Stimulated activated CD8-positive, alpha-beta memory T cell treated with anti-CD3 and anti-CD28 coated beads, Interleukin-7, amount 100 ng/mL, for 1 hour (primary cell): ENCODE data around the gene SLC25A23.

Experiments
- DNase-seq, 2 donors: peaks; one replicate each; pipeline ENCODE4 v3.0.0-alpha.2; 2020; ENCODE audit warnings: low read depth in 2 of 2

SLC25A23 gene

DNA sequence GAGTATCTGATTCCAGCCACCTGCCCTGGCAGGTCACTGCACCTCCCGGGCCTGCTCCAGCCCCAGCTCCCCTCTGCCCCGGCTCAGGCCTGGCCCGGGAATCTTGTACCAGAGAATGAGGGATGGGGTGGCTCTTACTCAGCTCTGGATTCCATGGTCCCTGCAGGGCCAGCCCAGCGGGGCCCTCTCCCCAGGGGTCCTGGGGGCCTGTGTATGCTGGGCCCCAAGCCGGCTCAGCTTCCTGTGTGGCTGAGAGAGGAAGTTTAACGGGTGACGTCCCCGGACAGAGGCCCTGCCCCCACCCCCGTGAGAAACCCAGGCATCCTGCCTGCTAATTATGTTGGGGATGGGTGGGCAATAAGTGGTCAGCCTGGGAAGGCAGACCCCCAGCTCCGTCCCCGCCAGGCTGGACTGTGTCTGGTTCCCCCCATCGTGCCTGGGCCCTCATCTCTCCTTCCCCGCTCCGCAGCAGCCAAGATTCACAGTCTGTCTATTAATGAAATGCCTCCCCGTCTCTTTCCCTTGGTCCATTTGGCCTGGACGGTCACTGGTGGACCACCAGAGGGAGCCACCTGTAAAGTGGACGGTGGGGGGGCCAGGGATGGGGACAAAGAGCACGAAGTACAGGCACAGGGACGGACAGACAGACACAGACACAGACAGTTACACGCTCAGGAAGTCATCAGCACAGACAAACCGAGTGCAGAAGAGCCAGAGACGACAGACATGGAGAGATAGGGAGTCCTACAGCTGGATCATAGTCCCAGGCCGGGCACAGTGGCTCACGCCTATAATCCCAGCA lies 22.1 kb upstream of the SLC25A23 start, which contains the start of gene DENND1C:
Gene DENND1C (minus strand): TSS at position 247 of the 802 bp plus-strand sequence. CDS start 92 bp downstream, at position 155.
- peak in 1 of 2 donors; percentile 51 for DNase-seq

DNA sequence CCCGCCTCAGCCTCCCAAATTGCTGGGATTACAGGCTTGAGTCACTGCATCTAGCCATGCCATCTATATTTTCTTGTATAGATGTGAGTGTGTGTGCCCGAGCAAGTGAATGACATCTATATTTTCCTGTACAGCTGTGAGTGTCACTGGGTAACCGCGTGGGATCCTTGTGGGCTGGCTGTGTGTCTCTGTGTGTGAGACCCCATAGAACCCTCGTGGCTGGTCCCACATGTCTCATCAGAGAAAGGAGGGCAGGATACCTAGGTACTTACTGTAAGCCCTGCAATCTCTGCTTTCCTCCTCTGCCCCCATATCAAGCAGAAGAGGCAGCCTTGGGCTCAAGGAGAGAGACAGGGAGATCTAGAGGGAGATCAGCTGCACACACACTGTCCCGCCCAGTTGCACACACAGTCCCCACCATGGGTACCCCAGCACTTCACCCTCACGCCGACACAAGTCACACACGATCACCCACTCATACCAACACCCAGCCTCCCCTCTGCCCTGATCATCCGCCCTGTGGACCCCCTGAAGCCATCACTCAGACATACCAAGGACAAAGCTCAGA lies 21.3 kb upstream of the SLC25A23 start:
- no peak for DNase-seq

DNA sequence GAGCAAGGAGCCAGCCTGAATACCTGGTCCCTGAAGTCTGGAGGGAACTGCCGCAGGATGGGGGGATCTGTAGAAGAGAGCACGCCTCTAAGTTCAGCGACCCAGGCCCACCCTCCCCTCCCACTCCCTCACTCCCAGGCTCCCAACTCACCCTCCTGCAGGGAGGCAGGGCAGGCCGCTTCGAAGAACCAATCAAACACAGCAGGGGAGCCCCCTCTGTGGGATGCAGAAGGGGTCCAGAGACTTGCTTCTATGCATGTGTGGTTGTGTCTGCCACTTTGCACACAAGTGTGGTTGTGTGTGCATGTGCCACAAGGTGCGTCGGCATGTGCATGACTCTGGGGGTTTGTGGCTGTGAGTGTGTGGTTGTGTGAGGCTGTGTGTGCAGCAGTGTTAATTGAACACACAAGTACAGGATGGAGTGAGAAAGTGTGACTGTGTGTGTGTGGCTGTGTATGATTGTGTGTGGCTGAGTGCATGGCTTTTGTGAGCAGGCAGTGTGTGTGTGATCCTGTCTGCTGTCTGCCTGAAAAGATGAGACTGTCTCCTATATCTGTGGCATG lies 20.3 kb upstream of the SLC25A23 start:
- no peak for DNase-seq

DNA sequence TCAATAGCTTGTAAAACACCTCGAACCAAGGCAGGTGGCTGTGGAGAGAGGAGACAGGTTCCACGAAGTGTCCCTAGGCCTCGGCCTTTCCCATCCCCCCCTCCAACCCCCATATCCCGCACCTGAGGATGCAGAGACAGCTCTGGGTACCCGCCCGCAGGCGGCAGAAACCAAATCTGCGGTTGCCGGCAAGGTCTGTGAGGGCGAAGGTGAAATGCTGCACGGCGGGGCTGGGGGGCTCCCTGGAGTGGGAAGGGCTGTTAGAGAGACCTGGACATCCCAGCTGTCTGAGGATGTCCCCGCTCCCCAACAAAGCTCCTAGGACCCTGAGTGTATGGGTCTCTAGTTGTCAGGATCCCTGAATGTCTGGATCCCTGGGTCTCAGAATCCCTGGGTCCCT lies 19.2 kb upstream of the SLC25A23 start:
- no peak for DNase-seq

DNA sequence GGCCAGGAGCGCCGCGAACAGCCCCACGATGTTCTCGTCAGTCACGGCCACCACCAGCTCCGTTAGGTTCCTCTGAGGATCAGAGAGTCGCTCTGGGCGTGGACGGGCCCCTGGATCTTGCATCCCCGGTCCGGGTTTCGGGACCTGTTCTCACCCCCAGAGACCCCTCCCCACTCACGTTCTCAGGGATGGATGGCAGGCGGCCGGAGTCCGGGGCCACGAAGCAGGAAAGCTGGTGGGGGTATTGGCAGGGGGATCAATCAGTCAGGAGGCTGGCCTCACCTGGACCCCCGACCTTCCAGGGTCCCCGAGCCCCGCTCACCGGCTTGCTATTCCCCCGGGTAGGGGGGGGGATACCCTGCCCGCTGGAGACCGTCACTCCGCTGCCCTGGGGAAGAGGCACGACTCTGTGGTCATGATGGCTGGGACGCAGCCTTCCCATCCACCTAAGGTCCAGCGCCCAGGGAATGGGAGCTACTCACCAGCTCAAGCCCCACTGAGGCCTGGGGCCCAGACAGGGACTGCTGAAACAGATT lies 17.4 kb upstream of the SLC25A23 start:
- DNase-seq = no peak

DNA sequence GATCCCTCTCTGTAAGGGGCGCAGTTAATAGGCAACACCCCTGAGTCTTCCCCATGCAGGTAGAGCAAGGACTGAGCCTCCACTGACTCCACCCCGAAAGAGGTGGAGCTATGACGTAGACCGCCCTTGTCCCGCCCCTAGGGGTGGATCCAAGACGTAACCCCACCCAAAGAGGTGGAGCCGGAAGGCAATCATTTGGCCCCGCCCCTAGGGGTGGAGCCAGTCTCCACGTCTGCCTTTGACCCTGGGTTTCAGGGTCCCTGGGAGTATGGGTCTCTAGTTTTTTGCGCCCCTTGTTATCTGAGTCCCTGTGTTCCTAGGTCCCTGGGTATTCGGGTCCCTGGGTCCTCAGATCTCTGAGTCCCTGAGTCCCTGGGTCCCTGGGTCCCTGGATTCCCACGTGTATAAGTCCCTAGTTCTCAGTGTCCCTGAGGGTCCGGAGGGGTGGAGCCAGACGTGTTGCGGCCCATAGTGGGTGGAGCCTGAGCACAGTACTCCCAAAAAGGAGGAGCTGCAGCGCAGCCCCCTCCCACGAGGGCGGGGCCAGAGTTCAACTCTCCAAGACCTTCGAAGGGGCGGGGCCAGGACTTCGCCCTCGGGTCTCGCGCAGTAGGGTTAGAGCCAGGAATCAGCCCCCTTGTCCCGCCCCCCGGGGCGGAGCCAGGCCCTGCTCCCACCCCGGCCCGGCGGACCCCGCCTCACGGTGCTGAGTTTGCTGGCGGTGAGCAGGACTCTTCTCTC lies 16.7 kb upstream of the SLC25A23 start:
- DNase-seq = peak in 1 of 2 donors; percentile 35

DNA sequence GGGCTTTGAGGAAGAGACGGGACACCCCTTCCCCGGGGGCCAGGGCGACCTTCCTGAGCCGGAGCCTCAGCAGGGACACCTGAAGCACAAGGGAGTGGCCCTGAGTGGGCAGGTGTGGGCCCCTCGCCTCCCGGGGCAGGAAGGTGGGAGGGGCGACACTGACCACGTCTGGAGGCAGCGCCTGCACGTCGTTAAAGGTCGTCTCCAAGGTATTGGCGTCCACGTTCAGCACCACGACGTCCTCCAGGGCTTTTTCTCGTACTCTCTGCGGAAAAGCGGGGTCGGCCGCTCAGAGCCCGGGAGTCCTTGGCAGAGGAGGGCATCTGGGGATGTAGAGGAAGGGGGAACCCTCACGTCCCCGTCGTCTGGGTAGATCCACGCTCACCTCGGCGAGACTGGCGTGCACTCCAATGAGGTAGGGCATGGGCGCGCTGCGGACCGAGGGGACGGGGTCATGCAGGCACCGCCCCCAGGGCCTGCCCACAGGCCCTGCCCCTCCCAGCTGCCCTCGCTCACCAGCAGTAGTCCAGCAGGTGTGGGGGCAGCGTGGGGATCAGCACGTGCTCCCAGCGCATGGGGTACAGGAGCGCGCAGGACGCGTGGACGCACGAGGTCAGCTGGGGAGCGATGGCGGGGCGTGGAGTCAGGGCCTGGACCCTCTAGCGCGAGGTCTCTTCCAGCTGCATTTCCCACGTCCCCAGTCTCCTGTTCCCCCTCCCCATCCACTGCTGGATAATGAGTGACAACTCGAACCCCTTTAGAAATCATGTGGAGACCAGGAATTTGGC lies 15.9 kb upstream of the SLC25A23 start:
- no peak for DNase-seq

DNA sequence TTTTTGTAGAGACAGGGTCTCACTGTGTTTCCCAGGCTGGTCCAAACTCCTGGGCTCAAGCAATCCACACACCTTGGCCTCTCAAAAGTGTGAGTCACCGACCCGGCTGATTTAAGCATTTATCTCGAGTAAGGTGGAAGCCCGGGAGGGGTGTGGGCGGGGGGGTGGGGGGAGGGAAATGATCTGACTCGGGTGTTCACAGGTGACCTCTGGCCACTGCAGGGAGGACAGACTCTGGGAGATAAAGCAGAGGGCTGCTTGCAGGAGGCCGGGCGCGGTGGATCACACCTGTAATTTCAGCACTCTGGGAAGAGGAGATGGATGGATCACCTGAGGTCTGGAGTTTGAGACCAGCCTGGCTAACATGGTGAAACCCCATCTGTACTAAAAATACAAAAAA lies 14.1 kb upstream of the SLC25A23 start:
- no peak for DNase-seq

DNA sequence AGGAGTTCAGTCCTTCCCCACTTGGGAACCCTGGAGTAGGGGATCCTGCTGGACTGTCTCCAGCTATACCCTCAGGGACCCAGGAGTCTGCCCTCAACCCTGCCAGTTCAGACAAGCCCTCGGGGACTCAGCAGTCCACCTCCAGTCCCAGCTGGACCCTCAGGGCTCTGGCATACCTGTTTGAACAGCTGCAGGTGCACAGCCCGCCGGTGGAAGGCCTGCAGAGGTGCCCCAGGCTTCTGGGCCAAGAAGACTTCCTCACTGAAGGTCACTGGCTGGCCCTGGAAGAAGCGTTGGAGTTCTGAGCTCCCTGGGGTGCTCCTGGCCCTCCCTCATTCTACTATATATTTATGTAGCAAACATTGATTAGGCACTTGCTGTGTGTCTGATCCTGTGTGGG lies 13.1 kb upstream of the SLC25A23 start:
- no peak for DNase-seq

DNA sequence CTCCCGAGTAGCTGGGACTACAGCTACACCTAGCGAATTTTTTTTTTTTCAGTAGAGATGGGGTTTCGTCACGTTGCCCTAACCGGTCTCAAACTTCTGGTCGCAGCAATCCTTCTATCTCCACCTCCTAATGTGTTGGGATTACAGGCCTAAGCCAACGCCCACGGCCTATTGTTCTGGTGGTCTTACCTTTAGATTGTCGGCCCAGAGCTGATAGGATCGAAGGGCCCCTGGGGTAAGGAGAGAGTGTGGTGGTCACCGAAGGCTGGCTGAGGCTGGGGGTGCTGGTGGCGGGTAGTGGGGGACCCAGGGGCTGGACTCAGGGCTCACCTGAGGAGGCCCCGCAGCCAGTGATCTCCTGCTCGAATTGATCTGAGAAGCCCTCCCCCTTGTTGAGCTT lies 11.5 kb upstream of the SLC25A23 start:
- no peak for DNase-seq

DNA sequence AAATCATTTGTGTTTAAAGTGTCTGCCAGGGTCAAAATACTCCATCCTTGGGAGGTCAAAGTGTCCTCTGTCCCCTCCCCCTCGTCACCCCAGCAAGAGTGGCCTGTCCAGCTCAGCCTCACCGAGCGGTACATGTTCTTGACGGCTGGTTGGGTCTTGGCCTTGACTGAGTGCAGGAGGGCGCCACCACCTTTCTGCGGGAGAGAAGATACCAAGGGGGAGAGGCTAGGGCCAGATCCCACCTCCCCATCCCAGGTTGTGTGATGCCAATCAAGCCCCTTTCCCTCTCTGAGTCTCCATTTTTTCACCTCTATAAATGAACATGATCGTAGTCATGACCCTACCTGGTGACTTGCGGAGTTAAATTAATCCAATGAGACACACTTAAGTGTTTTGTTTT lies 10.6 kb upstream of the SLC25A23 start:
- no peak for DNase-seq

DNA sequence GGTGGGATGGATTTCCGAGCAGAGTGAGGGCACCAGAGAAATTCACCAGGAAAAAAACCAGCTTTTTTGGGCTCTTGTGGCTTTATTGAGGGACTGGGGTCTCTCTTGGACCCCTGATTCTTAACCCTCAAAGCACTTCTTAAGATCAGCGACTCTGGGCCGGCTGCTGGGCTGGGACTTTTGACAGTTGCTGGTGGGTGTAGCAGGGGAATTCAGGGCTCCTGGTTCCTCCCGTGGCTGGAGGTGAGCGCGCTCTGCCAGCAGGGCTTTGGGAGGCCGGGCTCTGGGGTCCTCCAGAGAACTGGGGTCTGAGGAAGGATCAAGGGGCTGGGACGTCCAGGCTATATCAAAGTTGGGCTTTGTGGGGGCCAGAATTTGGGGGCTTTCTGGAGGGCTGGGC lies 7.8 kb upstream of the SLC25A23 start:
- DNase-seq = no peak

DNA sequence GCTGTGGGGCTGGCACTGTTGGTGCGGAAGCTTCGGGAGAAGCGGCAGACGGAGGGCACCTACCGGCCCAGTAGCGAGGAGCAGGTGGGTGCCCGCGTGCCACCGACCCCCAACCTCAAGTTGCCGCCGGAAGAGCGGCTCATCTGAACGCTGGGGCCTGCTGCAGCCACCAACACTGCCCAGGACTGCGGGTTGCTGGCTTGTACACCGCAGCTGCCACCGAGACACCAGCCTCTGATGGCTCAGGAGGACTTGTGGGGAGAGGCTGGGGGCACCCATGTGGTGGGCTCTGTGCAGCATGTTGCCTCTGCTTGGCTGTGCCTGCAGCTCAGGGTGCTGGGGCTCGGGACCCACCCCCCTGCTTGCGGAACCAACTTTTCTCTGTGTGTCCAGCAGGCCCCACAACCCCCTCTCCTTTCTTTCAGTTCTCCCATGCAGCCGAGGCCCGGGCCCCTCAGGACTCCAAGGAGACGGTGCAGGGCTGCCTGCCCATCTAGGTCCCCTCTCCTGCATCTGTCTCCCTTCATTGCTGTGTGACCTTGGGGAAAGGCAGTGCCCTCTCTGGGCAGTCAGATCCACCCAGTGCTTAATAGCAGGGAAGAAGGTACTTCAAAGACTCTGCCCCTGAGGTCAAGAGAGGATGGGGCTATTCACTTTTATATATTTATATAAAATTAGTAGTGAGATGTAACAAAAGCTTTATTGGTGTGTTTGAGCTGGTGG lies 7.1 kb upstream of the SLC25A23 start:
- DNase-seq = no peak

DNA sequence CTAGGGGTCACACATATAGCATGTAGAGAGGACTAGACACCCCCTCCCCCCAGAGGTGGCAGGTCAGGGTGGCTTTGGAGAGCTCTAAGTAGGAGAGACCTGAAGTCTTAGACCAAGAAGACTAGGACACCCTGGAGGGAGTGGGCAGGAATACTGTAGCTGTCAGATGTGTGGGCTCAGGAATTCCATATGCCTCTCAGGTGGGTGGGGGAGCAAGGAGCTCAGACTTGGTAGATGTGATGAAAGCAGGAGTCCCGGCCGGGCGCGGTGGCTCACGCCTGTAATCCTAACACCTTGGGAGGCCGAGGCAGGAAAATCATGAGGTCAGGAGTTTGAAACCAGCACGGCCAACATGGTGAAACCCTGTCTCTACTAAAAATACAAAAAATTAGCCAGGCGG lies 6.1 kb upstream of the SLC25A23 start:
- no peak for DNase-seq

DNA sequence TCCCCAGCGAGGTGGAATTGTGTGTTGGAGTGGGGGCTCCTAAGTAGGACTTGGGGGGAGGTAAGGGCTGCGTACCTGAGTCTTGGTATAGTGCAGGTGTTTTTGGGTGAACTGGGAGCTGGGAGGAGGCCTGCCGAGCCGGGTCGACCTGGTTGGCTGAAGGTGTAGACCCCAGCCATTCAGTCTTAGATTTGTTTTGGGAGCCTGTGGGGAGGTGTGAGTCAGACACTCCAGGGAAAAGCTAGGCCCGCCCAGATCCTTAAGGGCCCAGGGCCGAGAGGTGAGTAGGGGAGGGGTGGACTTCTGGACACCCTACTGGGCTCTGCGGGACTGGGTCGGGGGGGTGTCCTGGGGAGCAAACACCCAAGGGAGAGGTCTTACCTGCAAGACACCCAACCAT lies 5.4 kb upstream of the SLC25A23 start:
- DNase-seq = no peak

DNA sequence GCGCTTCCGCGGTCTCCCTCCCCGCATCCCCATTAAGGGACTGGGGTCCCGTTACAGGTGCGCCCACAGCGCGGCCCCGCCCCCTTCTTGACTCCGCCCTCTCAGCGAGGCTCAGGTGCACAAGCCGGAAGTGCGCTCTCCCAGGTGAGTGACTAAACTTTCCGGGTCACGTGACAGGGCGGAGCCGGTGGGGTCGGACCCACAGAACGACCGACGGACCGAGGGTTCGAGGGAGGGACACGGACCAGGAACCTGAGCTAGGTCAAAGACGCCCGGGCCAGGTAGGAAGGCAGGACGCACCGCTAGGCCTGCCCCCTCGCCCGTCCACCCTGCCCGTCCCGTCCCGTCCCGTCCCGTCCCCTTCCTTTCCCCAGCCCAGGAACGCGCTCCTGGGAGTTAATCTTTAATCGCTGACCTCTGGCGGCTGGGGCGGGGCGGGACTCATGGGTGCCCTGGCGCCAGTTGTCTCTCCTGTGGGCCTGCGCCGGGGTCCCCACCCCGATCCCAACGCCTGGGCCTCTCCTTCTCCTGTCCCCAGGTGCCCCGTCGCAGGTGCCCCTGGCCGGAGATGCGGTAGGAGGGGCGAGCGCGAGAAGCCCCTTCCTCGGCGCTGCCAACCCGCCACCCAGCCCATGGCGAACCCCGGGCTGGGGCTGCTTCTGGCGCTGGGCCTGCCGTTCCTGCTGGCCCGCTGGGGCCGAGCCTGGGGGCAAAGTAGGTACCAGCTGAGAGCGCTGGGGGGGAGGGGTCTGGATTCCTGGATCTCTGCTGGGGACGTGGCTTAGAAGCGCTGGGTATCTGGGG lies 4.7 kb upstream of the SLC25A23 start, which contains the start of gene CRB3:
Gene CRB3 (plus strand): TSS at position 202 of the 804 bp plus-strand sequence. CDS start 431 bp downstream, at position 633.
- no peak for DNase-seq

DNA sequence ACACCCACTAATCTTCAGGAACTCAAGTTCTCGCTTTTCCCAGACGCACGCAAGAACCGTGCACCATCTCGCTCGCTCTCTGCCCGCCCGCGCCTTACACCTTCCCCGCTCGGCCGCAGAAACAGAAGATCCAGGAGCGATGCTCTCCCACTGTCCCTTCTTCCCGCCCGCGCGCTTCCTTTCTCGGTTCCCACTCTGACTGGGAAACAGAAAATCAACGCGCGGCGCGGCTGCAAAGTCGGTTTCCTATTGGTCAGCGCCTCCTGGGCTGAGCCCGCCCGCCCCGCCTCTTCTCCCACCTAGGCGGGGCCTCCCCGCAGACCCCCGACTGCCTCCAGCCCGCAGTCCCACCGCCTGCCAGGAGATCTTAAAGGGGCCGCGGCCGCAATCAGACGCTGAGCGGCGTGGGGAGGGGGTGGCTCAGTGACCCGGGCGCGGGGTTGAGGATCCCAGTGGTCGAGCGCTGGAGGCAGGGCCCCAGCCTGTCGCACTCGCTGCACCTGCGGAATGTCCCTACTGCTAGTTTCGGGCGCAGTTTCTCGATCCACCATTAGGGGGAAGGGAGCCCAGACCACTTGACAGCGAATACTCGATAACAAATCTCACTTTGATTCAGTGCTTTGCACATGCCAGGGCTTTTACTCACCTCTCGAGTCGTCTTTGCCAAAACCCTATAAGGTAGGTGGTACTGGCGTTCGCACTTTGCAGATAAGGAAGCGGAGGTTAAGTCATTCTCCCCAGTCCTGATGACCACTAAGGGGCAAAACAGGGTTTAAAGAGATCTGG lies 700 bp upstream of the SLC25A23 start:
- DNase-seq = peak; percentile 88 to 93

DNA sequence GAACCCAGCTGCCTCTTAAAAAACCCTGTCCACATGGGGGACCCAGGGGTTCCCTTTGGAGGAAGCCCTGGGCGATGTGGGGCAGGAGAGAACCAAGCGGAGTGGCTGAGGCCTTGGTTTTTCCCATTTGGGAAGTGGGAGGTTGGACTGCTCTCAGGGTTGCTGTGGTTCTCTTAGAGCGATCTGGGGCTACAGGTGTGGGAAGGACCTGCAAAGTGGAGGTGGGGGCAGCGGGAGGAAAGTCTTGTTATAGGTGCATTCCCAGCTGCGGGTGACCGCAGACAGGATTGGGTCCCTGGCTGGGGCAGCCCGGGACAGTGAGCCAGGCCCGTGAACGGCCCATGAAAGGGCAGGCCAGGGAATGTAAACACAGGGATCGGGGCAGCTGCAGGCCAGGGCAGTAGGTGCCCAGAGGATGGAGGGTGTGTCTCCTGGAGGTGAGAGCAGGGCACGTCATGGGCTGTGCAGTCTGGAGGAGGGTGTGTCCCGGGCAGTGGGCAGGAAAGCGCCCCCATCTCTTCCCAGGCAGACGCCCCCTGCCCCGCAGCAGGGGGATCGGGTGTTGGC lies 814 bp downstream of the SLC25A23 start:
- no peak for DNase-seq
